H9 (cell line): ENCODE results near the gene OARD1. TPM values are rescaled to one million over a fixed set of nuclear protein-coding genes. Genes with fewer than 3 reads are reported as not detected.
"Not testable (repeated sequence)": the region's sequence is repeated elsewhere in the genome, so short reads cannot be mapped to it uniquely, and the experiment has no call there.

ENCODE experiments used
- DNase-seq: peaks from one replicate; pipeline ENCODE4 v3.0.0-alpha.2; 2017
- H2AFZ ChIP-seq: one replicate; pipeline ENCODE4 v1.6.1; 2013; ENCODE audit warnings: mild to moderate bottlenecking, low read length, control low read depth, moderate library complexity
- H2AK5ac ChIP-seq: 2 replicates; pipeline ENCODE4 v1.6.1; 2013; ENCODE audit warnings: low read length, control low read depth, mixed read lengths; ENCODE audit not compliant: insufficient read length
- H2BK120ac ChIP-seq: one replicate; pipeline ENCODE4 v1.6.1; 2013; ENCODE audit warnings: low read depth, mild to moderate bottlenecking, low read length, control low read depth, inconsistent platforms; ENCODE audit not compliant: poor library complexity, severe bottlenecking
- H2BK12ac ChIP-seq: 2 replicates; pipeline ENCODE4 v1.6.1; 2013; ENCODE audit warnings: low read length, control low read depth, mixed read lengths, low read depth; ENCODE audit not compliant: insufficient read length
- H2BK15ac ChIP-seq: 2 replicates; pipeline ENCODE4 v1.6.1; 2013; ENCODE audit warnings: low read depth, low read length, control low read depth
- H2BK20ac ChIP-seq: one replicate; pipeline ENCODE4 v1.6.1; 2013; ENCODE audit warnings: low read depth, mild to moderate bottlenecking, low read length, control low read depth, inconsistent platforms; ENCODE audit not compliant: poor library complexity, severe bottlenecking
- H2BK5ac ChIP-seq: 2 replicates; pipeline ENCODE4 v1.6.1; 2013; ENCODE audit warnings: low read length, control low read depth, mixed read lengths; ENCODE audit not compliant: insufficient read length
- H3K14ac ChIP-seq: 2 replicates; pipeline ENCODE4 v1.6.1; 2013; ENCODE audit warnings: low read length, control low read depth; ENCODE audit not compliant: insufficient read depth
- H3K18ac ChIP-seq: 2 replicates; pipeline ENCODE4 v1.6.1; 2013; ENCODE audit warnings: low read depth, mild to moderate bottlenecking, mixed read lengths, low read length, control low read depth; ENCODE audit not compliant: insufficient read length
- H3K23ac ChIP-seq: 2 replicates; pipeline ENCODE4 v1.6.1; 2013; ENCODE audit warnings: low read length, control low read depth, mixed read lengths, low read depth; ENCODE audit not compliant: insufficient read length
- H3K23me2 ChIP-seq: 2 replicates; pipeline ENCODE4 v1.6.1; 2013; ENCODE audit warnings: low read depth, mild to moderate bottlenecking, mixed read lengths, low read length, control low read depth; ENCODE audit not compliant: insufficient read length, poor library complexity, severe bottlenecking
- H3K27ac ChIP-seq: 2 replicates; pipeline ENCODE4 v1.5.1; 2013; ENCODE audit warnings: low read length, control low read depth, mixed read lengths, low read depth; ENCODE audit not compliant: insufficient read length
- H3K27me3 ChIP-seq: 2 replicates; pipeline ENCODE4 v1.6.1; 2013; ENCODE audit warnings: low read length, control low read depth, inconsistent platforms; ENCODE audit not compliant: insufficient read depth
- H3K4ac ChIP-seq: 2 replicates; pipeline ENCODE4 v1.6.1; 2013; ENCODE audit warnings: low read depth, mild to moderate bottlenecking, control low read depth, inconsistent platforms, low read length, moderate library complexity
- H3K4me1 ChIP-seq: 2 replicates; pipeline ENCODE4 v1.6.1; 2013; ENCODE audit warnings: low read length, control low read depth, inconsistent platforms; ENCODE audit not compliant: insufficient read depth
- H3K4me2 ChIP-seq: 2 replicates; pipeline ENCODE4 v1.6.1; 2013; ENCODE audit warnings: low read length, control low read depth, mixed read lengths; ENCODE audit not compliant: insufficient read length, insufficient read depth
- H3K56ac ChIP-seq: 2 replicates; pipeline ENCODE4 v1.6.1; 2013; ENCODE audit warnings: low read depth, mild to moderate bottlenecking, mixed read lengths, low read length, control low read depth; ENCODE audit not compliant: insufficient read length
- H3K79me1 ChIP-seq: 2 replicates; pipeline ENCODE4 v1.6.1; 2013; ENCODE audit warnings: low read depth, mild to moderate bottlenecking, moderate library complexity, low read length, control low read depth, inconsistent platforms; ENCODE audit not compliant: insufficient read depth, poor library complexity, severe bottlenecking
- H3K79me2 ChIP-seq: 2 replicates; pipeline ENCODE4 v1.6.1; 2013; ENCODE audit warnings: low read length, control low read depth, inconsistent platforms; ENCODE audit not compliant: insufficient read depth
- H3K9ac ChIP-seq: 2 replicates; pipeline ENCODE4 v1.6.1; 2013; ENCODE audit warnings: low read length, control low read depth, mixed read lengths; ENCODE audit not compliant: insufficient read length; ENCODE audit errors: extremely low read depth
- H3K9me3 ChIP-seq: one replicate; pipeline ENCODE4 v1.6.1; 2013; ENCODE audit warnings: low read depth, low read length, inconsistent platforms; ENCODE audit not compliant: control insufficient read depth
- H3T11ph ChIP-seq: one replicate; pipeline ENCODE4 v1.6.1; 2013; ENCODE audit warnings: mild to moderate bottlenecking, low read length, control low read depth, inconsistent platforms
- H4K20me1 ChIP-seq: one replicate; pipeline ENCODE4 v1.6.1; 2013; ENCODE audit not compliant: control insufficient read depth, insufficient read length, insufficient read depth
- H4K5ac ChIP-seq: 2 replicates; pipeline ENCODE4 v1.6.1; 2013; ENCODE audit warnings: low read depth, mild to moderate bottlenecking, mixed read lengths, low read length, control low read depth; ENCODE audit not compliant: insufficient read length
- H4K8ac ChIP-seq: replicated peaks from 2 replicates; pipeline ENCODE4 v1.6.1; 2013; ENCODE audit warnings: low read length, control low read depth, mixed read lengths, low read depth; ENCODE audit not compliant: insufficient read length
- H4K91ac ChIP-seq: 2 replicates; pipeline ENCODE4 v1.6.1; 2013; ENCODE audit warnings: low read depth, mild to moderate bottlenecking, moderate library complexity, mixed read lengths, low read length, control low read depth; ENCODE audit not compliant: insufficient read length
- H3K27ac Mint-ChIP-seq, 3 experiments: 2 replicates in 2 of 3; 3 replicates in 1 of 3; pipeline ENCODE4 v1.8.0; 2020 to 2021; ENCODE audit warnings: mixed read lengths in 3 of 3, mild to moderate bottlenecking in 1 of 3, moderate library complexity in 1 of 3
- H3K27me3 Mint-ChIP-seq: 2 replicates; pipeline ENCODE4 v1.8.0; 2021; ENCODE audit warnings: low read depth, mild to moderate bottlenecking, moderate library complexity, mixed read lengths
- H3K36me3 Mint-ChIP-seq, 3 experiments: 2 replicates in 2 of 3; 3 replicates in 1 of 3; pipeline ENCODE4 v1.8.0; 2020 to 2021; ENCODE audit warnings: low read depth in 3 of 3, mixed read lengths in 3 of 3; ENCODE audit not compliant: insufficient read depth in 1 of 3
- H3K4me1 Mint-ChIP-seq, 2 experiments: 2 replicates each; pipeline ENCODE4 v1.8.0; 2020; ENCODE audit warnings: mixed read lengths in 2 of 2
- H3K4me3 Mint-ChIP-seq, 2 experiments: 2 replicates in 1 of 2; 3 replicates in 1 of 2; pipeline ENCODE4 v1.8.0; 2020 to 2021; ENCODE audit warnings: mild to moderate bottlenecking in 2 of 2, mixed read lengths in 2 of 2, moderate library complexity in 1 of 2
- H3K9me3 Mint-ChIP-seq, 2 experiments: 2 replicates in 1 of 2; 3 replicates in 1 of 2; pipeline ENCODE4 v1.8.0; 2020; ENCODE audit warnings: mild to moderate bottlenecking in 2 of 2, mixed read lengths in 2 of 2, moderate library complexity in 1 of 2
- CTCF ChIP-seq: fragments of 200-600 bp; sonication (generic); conservative IDR thresholded peaks from 3 replicates; pipeline ENCODE4 v1.8.0; 2021; ENCODE audit warnings: antibody characterized with exemption, mild to moderate bottlenecking
- WGBS: extraction: QIAGEN DNeasy Blood & Tissue Kit; methylation state at CpG from one replicate; pipeline ENCODE4 v1.1.7; 2013; ENCODE audit warnings: missing lambda C conversion rate, low lambda C conversion rate, mixed read lengths; ENCODE audit not compliant: insufficient read length; ENCODE audit errors: extremely low coverage; 5-methylcytosine and 5-hydroxymethylcytosine counted together
- total RNA-seq: library from RNA; stranded (reverse); gene quantifications from 2 replicates; pipeline ENCODE4 v1.2.1, GENCODE V29; 2021

The OARD1 gene
- total RNA-seq, 1 experiment from 2014 or later = 36.6 TPM

- no peak overlapping the region for H3K9ac ChIP-seq
- Mint-ChIP-seq H3K9me3 (no peaks in the 10 kb centered on the region; a peak in 1 of 5 replicates), H3K27me3 (no peaks in the 10 kb centered on the region; the same call in 1 of the 2 replicates), H3K36me3 (no peaks in the 10 kb centered on the region), H3K4me1 (no peaks in the 10 kb centered on the region), H3K27ac (no peak overlapping the region; a peak in 1 of 7 replicates), H3K4me3 (no peak overlapping the region)
- no peak overlapping the region for H2BK12ac ChIP-seq
- H3K4me1 ChIP-seq = no peaks in the 10 kb centered on the region
- H3K79me2 ChIP-seq = no peaks in the 10 kb centered on the region
- no peak overlapping the region for H3T11ph ChIP-seq
- no peak overlapping the region for H2BK120ac ChIP-seq
- H3K18ac ChIP-seq = no peak overlapping the region
- no peak overlapping the region for H2AFZ ChIP-seq
- H3K79me1 ChIP-seq = no peaks in the 10 kb centered on the region
- no peak for TF ChIP-seq CTCF
- no peak overlapping the region for H4K5ac ChIP-seq
- no peaks in the 10 kb centered on the region for H3K23me2 ChIP-seq
- no peak overlapping the region for H3K4ac ChIP-seq
- H2BK20ac ChIP-seq = no peak overlapping the region
- no peaks in the 10 kb centered on the region for H4K20me1 ChIP-seq
- no peak overlapping the region for H4K91ac ChIP-seq
- no peaks in the 10 kb centered on the region for H3K27me3 ChIP-seq
- no peak overlapping the region for H4K8ac ChIP-seq
- H2AK5ac ChIP-seq = no peak overlapping the region
- no peak for DNase-seq
- no peak overlapping the region for H2BK5ac ChIP-seq
- no peak overlapping the region for H2BK15ac ChIP-seq
- no peak overlapping the region for H3K4me2 ChIP-seq
- no peak overlapping the region; the same call in 1 of the 2 replicates for H3K14ac ChIP-seq
- H3K27ac ChIP-seq = no peak overlapping the region
- WGBS = no CpG with 5 or more reads among the region's 1 CpG
- no peaks in the 10 kb centered on the region for H3K9me3 ChIP-seq
- H3K23ac ChIP-seq = no peak overlapping the region
- H3K56ac ChIP-seq = no peak overlapping the region
These were observed 54.5 kb downstream of the OARD1 start for GRCh38 chr6:41017663-41018062.

GRCh38 chr6:41015860-41016259 lies 56.3 kb downstream of the OARD1 start:
- no CpG with 5 or more reads among the region's 5 CpGs for WGBS
- H3T11ph ChIP-seq, H3K23ac ChIP-seq: not testable (repeated sequence)

More at GRCh38 chr6:41015860-41016259, 56.3 kb downstream of the OARD1 start:
- H4K8ac ChIP-seq, H2BK5ac ChIP-seq, H3K27ac Mint-ChIP-seq, H3K27me3 Mint-ChIP-seq, H2AFZ ChIP-seq, H2BK20ac ChIP-seq, H3K27ac ChIP-seq, H4K20me1 ChIP-seq, H3K56ac ChIP-seq, H2AK5ac ChIP-seq, H4K91ac ChIP-seq, H3K14ac ChIP-seq, H2BK12ac ChIP-seq, H2BK120ac ChIP-seq, H3K36me3 Mint-ChIP-seq, H3K79me1 ChIP-seq, H3K79me2 ChIP-seq, H3K27me3 ChIP-seq, H3K9me3 ChIP-seq, H3K18ac ChIP-seq, H3K4me1 ChIP-seq, H3K4me3 Mint-ChIP-seq, H2BK15ac ChIP-seq, H3K9ac ChIP-seq, H3K4ac ChIP-seq, H3K4me1 Mint-ChIP-seq, H3K23me2 ChIP-seq, H4K5ac ChIP-seq, H3K9me3 Mint-ChIP-seq, DNase-seq, H3K4me2 ChIP-seq: not testable (repeated sequence)
